GM19372 (cell line): ENCODE data around the gene ADPGK.

ENCODE experiments used
- ATAC-seq: cut with Tn5 transposase; IDR thresholded peaks from one replicate; pipeline ENCODE4 v1.9.1; 2021; ENCODE audit warnings: mild to moderate bottlenecking, low read depth, moderate library complexity; ENCODE audit not compliant: unreplicated experiment

Gene ADPGK

GRCh38 chr15:72792431-72792830 is 8.9 kb upstream of the ADPGK start:
- ATAC-seq, result no peak

- no peak for ATAC-seq
Observed at GRCh38 chr15:72790302-72790910, 6.8 kb upstream of the ADPGK start.

- ATAC-seq, result no peak
Observed at GRCh38 chr15:72787526-72787925, 4.0 kb upstream of the ADPGK start.

GRCh38 chr15:72786676-72787345 is 3.3 kb upstream of the ADPGK start:
- ATAC-seq, result no peak

GRCh38 chr15:72786242-72786641 is 2.7 kb upstream of the ADPGK start:
- no peak for ATAC-seq

GRCh38 chr15:72785841-72786240 is 2.3 kb upstream of the ADPGK start:
- ATAC-seq, result no peak

- ATAC-seq, result no peak
Observed at GRCh38 chr15:72785432-72785831, 1.9 kb upstream of the ADPGK start.

GRCh38 chr15:72784456-72784876 is 908 bp upstream of the ADPGK start:
- ATAC-seq, result no peak

- peak; percentile 23 for ATAC-seq
Observed at GRCh38 chr15:72783004-72783639, 436 bp downstream of the ADPGK start.

- no peak for ATAC-seq
Observed at GRCh38 chr15:72782274-72783003, 1.1 kb downstream of the ADPGK start.

- no peak for ATAC-seq
Observed at GRCh38 chr15:72781631-72782030, 1.9 kb downstream of the ADPGK start.

GRCh38 chr15:72778796-72779195 is 4.8 kb downstream of the ADPGK start:
- no peak for ATAC-seq

- no peak for ATAC-seq
Observed at GRCh38 chr15:72774696-72775383, 8.7 kb downstream of the ADPGK start.

GRCh38 chr15:72771329-72771725 is 12.2 kb downstream of the ADPGK start:
- ATAC-seq, result no peak

GRCh38 chr15:72770673-72771328 is 12.8 kb downstream of the ADPGK start:
- no peak for ATAC-seq

GRCh38 chr15:72766780-72767179 is 16.8 kb downstream of the ADPGK start:
- ATAC-seq, result no peak

GRCh38 chr15:72766025-72766424 is 17.5 kb downstream of the ADPGK start:
- no peak for ATAC-seq

- no peak for ATAC-seq
Observed at GRCh38 chr15:72764656-72765055, 18.9 kb downstream of the ADPGK start.

- ATAC-seq, result no peak
Observed at GRCh38 chr15:72760590-72761260, 22.8 kb downstream of the ADPGK start.

GRCh38 chr15:72758182-72758581 is 25.4 kb downstream of the ADPGK start:
- ATAC-seq, result no peak
